Liver (tissue), 9 donors: ENCODE results near the gene HCN1. TPM values are rescaled to one million over a fixed set of nuclear protein-coding genes. Genes with fewer than 3 reads are reported as not detected.

ENCODE experiments used
- DNase-seq: peaks from one replicate; pipeline ENCODE4 v3.0.0-alpha.2; 2017; ENCODE audit warnings: low spot score
- H3K27ac ChIP-seq, 2 donors: one replicate each; pipeline ENCODE4 v1.7.0; 2013; ENCODE audit warnings: inconsistent platforms in 2 of 2, low read length in 2 of 2, control low read depth in 1 of 2, low read depth in 1 of 2, mild to moderate bottlenecking in 1 of 2
- H3K27me3 ChIP-seq, 4 donors: one replicate each; pipeline versions ENCODE4 v1.6.1 to v1.7.0; 2013; ENCODE audit warnings: low read length in 3 of 4, inconsistent platforms in 1 of 4, mild to moderate bottlenecking in 1 of 4, moderate library complexity in 1 of 4; ENCODE audit not compliant: control insufficient read depth in 4 of 4, insufficient read depth in 4 of 4
- H3K36me3 ChIP-seq, 4 donors: one replicate each; pipeline versions ENCODE4 v1.6.1 to v1.7.0; 2013; ENCODE audit warnings: low read length in 3 of 4, mild to moderate bottlenecking in 3 of 4, low read depth in 1 of 4, moderate library complexity in 1 of 4; ENCODE audit not compliant: control insufficient read depth in 4 of 4, insufficient read depth in 3 of 4
- H3K4me1 ChIP-seq, 4 donors: one replicate each; pipeline versions ENCODE4 v1.6.1 to v1.7.0; 2013; ENCODE audit warnings: low read length in 3 of 4, mild to moderate bottlenecking in 3 of 4, moderate library complexity in 1 of 4; ENCODE audit not compliant: control insufficient read depth in 4 of 4, insufficient read depth in 4 of 4
- H3K4me3 ChIP-seq, 3 donors: one replicate each; pipeline versions ENCODE4 v1.6.1 to v1.7.0; 2013; ENCODE audit warnings: low read length in 3 of 3, control low read depth in 1 of 3, low read depth in 1 of 3, mild to moderate bottlenecking in 1 of 3
- H3K9ac ChIP-seq, 2 donors: one replicate each; pipeline ENCODE4 v1.7.0; 2013; ENCODE audit warnings: low read length in 2 of 2, mild to moderate bottlenecking in 2 of 2, moderate library complexity in 2 of 2, control low read depth in 1 of 2, low read depth in 1 of 2
- H3K9me3 ChIP-seq, 4 donors: one replicate each; pipeline versions ENCODE4 v1.6.1 to v1.7.0; 2013; ENCODE audit warnings: low read length in 3 of 4; ENCODE audit not compliant: control insufficient read depth in 4 of 4
- ATF3 ChIP-seq: IDR thresholded peaks from 2 replicates; pipeline ENCODE4 v1.6.1; 2016; ENCODE audit warnings: antibody characterized with exemption
- CTCF ChIP-seq: fragments of 150-350 bp; IDR thresholded peaks from 2 replicates; pipeline ENCODE4 v1.5.1; 2017; ENCODE audit warnings: improper control_type of control experiment, low read depth, low read length; ENCODE audit not compliant: missing input control
- EGR1 ChIP-seq, 2 donors: IDR thresholded peaks; 2 replicates each; pipeline ENCODE4 v1.6.1; 2016 to 2018; ENCODE audit warnings: antibody characterized with exemption in 2 of 2, low read depth in 2 of 2
- FOXA1 ChIP-seq: IDR thresholded peaks from 2 replicates; pipeline ENCODE4 v1.6.1; 2016; ENCODE audit warnings: antibody characterized with exemption
- FOXA2 ChIP-seq: IDR thresholded peaks from 2 replicates; pipeline ENCODE4 v1.6.1; 2016; ENCODE audit warnings: antibody characterized with exemption
- GABPA ChIP-seq, 2 donors: IDR thresholded peaks in 1 of 2; conservative IDR thresholded peaks in 1 of 2; 2 replicates each; pipeline ENCODE4 v1.6.1; 2016; ENCODE audit warnings: antibody characterized with exemption in 2 of 2, mild to moderate bottlenecking in 1 of 2, moderate library complexity in 1 of 2
- HNF4G ChIP-seq: IDR thresholded peaks from 2 replicates; pipeline ENCODE4 v1.6.1; 2016; ENCODE audit warnings: antibody characterized with exemption
- MAX ChIP-seq: IDR thresholded peaks from 2 replicates; pipeline ENCODE4 v1.6.1; 2016; ENCODE audit warnings: antibody characterized with exemption
- RAD21 ChIP-seq, 2 donors: IDR thresholded peaks; 2 replicates each; pipeline ENCODE4 v1.6.1; 2016; ENCODE audit warnings: antibody characterized with exemption in 2 of 2, mild to moderate bottlenecking in 2 of 2
- RXRA ChIP-seq, 2 donors: IDR thresholded peaks; 2 replicates each; pipeline ENCODE4 v1.6.1; 2017 to 2018; ENCODE audit warnings: antibody characterized with exemption in 2 of 2, mild to moderate bottlenecking in 1 of 2
- SP1 ChIP-seq: IDR thresholded peaks from 2 replicates; pipeline ENCODE4 v1.6.1; 2018; ENCODE audit warnings: antibody characterized with exemption, mild to moderate bottlenecking
- TAF1 ChIP-seq: conservative IDR thresholded peaks from 2 replicates; pipeline ENCODE4 v1.6.1; 2016; ENCODE audit warnings: antibody characterized with exemption, mild to moderate bottlenecking
- YY1 ChIP-seq: IDR thresholded peaks from 2 replicates; pipeline ENCODE4 v1.6.1; 2016; ENCODE audit warnings: antibody characterized with exemption, mild to moderate bottlenecking
- ZBTB33 ChIP-seq: IDR thresholded peaks from 2 replicates; pipeline ENCODE4 v1.6.1; 2016; ENCODE audit warnings: antibody characterized with exemption
- WGBS: extraction: QIAGEN DNeasy Blood & Tissue Kit; methylation state at CpG from one replicate; pipeline ENCODE4 v1.1.7; 2013; 5-methylcytosine and 5-hydroxymethylcytosine counted together
- polyA plus RNA-seq, 2 donors: library from polyadenylated mRNA; stranded (reverse) in 1 of 2; unstranded in 1 of 2; fragments of 200-250 nt in 1 of 2; fragments of >200 nt in 1 of 2; fragmentation: Nextera tagmentation in 1 of 2; extraction: Ambion mirVana in 1 of 2; gene quantifications; one replicate each; pipeline versions ENCODE4 v1.2.1 to v1.2.3, GENCODE V29; 2013 to 2015
- total RNA-seq, 2 donors: library from RNA; depleted of rRNA; stranded (reverse); fragments of >200 nt; gene quantifications; one replicate each; pipeline ENCODE4 v1.2.3, GENCODE V29; 2014
- donor health status: healthy.
- donor health status: healthy.
- donor health status: healthy.
- donor health status: healthy.
- donor health status: healthy.

Gene HCN1
- total and polyA plus RNA-seq, 4 donors, result under 0.01 TPM; not detected in 3

GRCh38 chr5:45532826-45533624, 163.2 kb downstream of the HCN1 start:
- WGBS, result 62% methylated on average over 4 of the region's 4 CpGs
- DNase-seq, result no peak
- TF ChIP-seq FOXA2 (no peak), GABPA (IDR thresholded peaks at IDR 0.05 in 1 of 2, conservative IDR thresholded peaks at IDR 0.05 in 1 of 2) (no peak), FOXA1 (no peak), YY1 (no peak), ZBTB33 (no peak), CTCF (no peak), EGR1 (IDR thresholded peaks at IDR 0.05; ENCODE audit: low read depth in 2 of 2) (no peak), TAF1 (no peak), RXRA (IDR thresholded peaks at IDR 0.05) (no peak)

GRCh38 chr5:45521067-45521466, 175.1 kb downstream of the HCN1 start:
- TF ChIP-seq YY1 (no peak), RAD21 (IDR thresholded peaks at IDR 0.05) (peak; percentile 87 to 92), CTCF (peak; percentile 62), MAX (no peak), SP1 (no peak), HNF4G (no peak), ATF3 (no peak)
- no peak overlapping the region for H3K9ac ChIP-seq
- H3K27me3 ChIP-seq, result no peaks in the 10 kb centered on the region
- no peaks in the 10 kb centered on the region for H3K4me1 ChIP-seq
- WGBS, result 20% methylated on average over 2 of the region's 2 CpGs
- H3K4me3 ChIP-seq, result no peak overlapping the region
- DNase-seq, result peak; percentile 37
- no peaks in the 10 kb centered on the region for H3K9me3 ChIP-seq
- H3K36me3 ChIP-seq, result no peaks in the 10 kb centered on the region
- H3K27ac ChIP-seq, result no peak overlapping the region

More at GRCh38 chr5:45532826-45533624, 163.2 kb downstream of the HCN1 start:
- Histone ChIP-seq H3K9ac (no peak overlapping the region), H3K4me3 (no peak overlapping the region), H3K36me3 (no peaks in the 10 kb centered on the region), H3K27me3 (no peaks in the 10 kb centered on the region), H3K4me1 (no peaks in the 10 kb centered on the region), H3K27ac (no peak overlapping the region), H3K9me3 (no peaks in the 10 kb centered on the region)
